WERI-Rb-1 (cell line): ENCODE measurements around the gene NRM.
A peak's percentile ranks its signal among the peaks of the same experiment; 100 is the strongest.

Experiments
- DNase-seq: peaks from one replicate; pipeline ENCODE4 v3.0.0-alpha.2; 2020
- H3K27ac ChIP-seq: fragments of 250-450 bp; sonication (Bioruptor Pico); 2 replicates; pipeline ENCODE4 v1.5.1; 2020; ENCODE audit warnings: mild to moderate bottlenecking, moderate library complexity
- H3K27me3 ChIP-seq: fragments of 250-450 bp; sonication (Bioruptor Pico); 2 replicates; pipeline ENCODE4 v1.5.1; 2021; ENCODE audit warnings: mild to moderate bottlenecking, low read depth, moderate library complexity; ENCODE audit not compliant: insufficient read depth, severe bottlenecking
- H3K36me3 ChIP-seq: fragments of 250-450 bp; sonication (Bioruptor Pico); 2 replicates; pipeline ENCODE4 v1.5.1; 2020; ENCODE audit warnings: mild to moderate bottlenecking, moderate library complexity
- H3K4me3 ChIP-seq: 2 replicates; pipeline ENCODE4 v1.5.1; 2011; ENCODE audit warnings: low read depth, mild to moderate bottlenecking, control low read depth, low read length
- H3K9me3 ChIP-seq: fragments of 250-450 bp; sonication (Bioruptor Pico); 2 replicates; pipeline ENCODE4 v1.5.1; 2021; ENCODE audit warnings: mild to moderate bottlenecking, moderate library complexity; ENCODE audit not compliant: severe bottlenecking
- TF ChIP-seq, protein P1 (sequence below): IDR thresholded peaks from 2 replicates; pipeline ENCODE4 v1.5.1; 2011; ENCODE audit warnings: low read depth, mild to moderate bottlenecking, control low read depth, inconsistent platforms, low read length

The NRM gene

DNA sequence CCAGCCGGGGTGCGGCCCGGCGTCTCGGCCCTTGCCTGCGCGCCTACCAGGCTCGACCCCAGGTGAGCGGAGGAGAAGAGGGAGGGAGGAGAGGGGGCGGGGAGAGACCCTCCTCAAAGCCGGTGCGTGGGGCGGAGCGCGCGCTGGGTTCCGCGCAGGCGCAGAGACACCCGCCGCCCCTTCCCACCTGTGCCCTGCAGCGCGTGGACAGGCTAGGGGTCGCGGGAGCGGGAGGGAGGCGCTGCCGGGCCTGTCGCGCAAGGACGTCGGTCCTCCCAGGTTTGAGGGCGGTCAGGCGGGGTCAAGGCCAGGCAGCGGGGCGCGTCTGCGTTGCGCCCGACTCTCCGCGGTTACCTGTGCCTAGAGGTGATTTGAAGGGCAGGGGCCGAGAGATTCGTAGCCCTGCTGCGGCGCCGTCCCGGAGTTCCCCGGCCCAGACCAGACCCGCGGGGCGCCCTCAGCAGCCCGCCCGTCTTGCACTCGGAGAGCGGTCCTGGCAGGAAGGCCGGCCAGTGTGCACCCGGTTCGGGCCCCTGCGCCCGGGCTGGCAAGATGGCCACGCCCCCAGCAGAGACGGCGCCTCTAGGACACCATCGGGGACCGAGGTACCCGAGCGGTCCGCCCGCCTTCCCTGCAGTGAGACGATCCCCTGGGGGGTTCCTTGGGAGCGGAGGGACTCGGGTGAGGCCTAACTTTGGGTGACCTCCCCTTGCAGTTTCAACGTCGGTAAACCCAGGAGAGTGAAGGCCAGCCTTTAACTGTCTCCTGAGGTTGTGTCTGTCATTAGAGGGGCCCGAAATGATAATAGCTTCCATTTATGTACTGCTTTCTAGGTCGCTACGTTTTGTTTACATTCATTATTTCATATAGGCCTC lies 43.3 kb downstream of the NRM start:
- TF ChIP-seq, protein P1, sequence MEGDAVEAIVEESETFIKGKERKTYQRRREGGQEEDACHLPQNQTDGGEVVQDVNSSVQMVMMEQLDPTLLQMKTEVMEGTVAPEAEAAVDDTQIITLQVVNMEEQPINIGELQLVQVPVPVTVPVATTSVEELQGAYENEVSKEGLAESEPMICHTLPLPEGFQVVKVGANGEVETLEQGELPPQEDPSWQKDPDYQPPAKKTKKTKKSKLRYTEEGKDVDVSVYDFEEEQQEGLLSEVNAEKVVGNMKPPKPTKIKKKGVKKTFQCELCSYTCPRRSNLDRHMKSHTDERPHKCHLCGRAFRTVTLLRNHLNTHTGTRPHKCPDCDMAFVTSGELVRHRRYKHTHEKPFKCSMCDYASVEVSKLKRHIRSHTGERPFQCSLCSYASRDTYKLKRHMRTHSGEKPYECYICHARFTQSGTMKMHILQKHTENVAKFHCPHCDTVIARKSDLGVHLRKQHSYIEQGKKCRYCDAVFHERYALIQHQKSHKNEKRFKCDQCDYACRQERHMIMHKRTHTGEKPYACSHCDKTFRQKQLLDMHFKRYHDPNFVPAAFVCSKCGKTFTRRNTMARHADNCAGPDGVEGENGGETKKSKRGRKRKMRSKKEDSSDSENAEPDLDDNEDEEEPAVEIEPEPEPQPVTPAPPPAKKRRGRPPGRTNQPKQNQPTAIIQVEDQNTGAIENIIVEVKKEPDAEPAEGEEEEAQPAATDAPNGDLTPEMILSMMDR: no peak
- peak; percentile 95 for DNase-seq
- H3K27ac ChIP-seq: peak overlapping the region; percentile 97
- H3K36me3 ChIP-seq: peaks cover 81% of the 10 kb centered on the region
- no peaks in the 10 kb centered on the region for H3K27me3 ChIP-seq
- no peaks in the 10 kb centered on the region for H3K9me3 ChIP-seq
- H3K4me3 ChIP-seq: peak overlapping the region; percentile 88

DNA sequence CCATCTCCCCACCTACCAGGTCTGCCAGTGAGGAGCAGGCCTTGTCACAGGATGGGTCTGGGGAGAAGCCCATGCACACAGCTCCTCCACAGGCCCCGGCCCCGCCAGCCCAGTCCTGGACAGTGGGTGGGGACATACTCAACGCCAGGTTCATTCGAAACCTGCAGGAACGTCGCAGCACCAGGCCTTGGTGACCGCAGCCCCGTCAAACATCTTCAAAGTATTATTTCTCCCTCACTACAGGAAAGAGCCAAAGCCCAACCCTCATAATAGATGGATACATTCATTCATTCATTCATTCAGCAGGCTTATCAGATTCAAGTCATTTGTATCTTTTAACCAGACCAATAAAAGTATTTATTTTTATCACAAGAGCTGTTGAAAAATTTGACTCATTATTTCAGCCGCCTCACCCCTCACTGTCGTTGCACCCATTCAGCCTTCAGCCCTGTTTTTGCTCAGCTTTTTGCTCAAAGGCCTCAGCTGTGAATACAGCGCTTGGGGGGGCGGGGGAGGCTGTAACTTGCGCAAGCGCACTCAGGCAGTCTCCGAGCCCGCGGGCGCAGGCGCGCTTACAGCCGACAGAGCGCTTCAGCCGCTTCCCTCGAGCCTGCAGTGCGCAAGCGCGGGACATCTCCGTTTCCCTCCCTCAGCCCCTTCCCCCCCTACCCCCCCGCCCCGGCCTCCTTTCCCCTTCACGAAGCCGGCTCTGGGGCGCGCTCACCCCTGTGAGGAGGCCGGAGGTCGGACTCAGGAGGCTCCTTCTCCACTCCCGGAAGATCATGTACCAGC lies 44.1 kb downstream of the NRM start, which contains the start of gene C6orf136:
TSS of gene C6orf136 (plus strand) at position 684 of the 792 bp plus-strand sequence. CDS start at position 783, 99 bp downstream.
- H3K27ac ChIP-seq: peak within 1 kb of the TSS; percentile 97
- H3K27me3 ChIP-seq: no peaks in the 10 kb centered on the region
- TF ChIP-seq, protein P1: no peak
- peak; percentile 99 for DNase-seq
- H3K36me3 ChIP-seq: peaks cover 80% of the 10 kb centered on the region
- no peaks in the 10 kb centered on the region for H3K9me3 ChIP-seq
- H3K4me3 ChIP-seq: peak within 1 kb of the TSS; percentile 88

DNA sequence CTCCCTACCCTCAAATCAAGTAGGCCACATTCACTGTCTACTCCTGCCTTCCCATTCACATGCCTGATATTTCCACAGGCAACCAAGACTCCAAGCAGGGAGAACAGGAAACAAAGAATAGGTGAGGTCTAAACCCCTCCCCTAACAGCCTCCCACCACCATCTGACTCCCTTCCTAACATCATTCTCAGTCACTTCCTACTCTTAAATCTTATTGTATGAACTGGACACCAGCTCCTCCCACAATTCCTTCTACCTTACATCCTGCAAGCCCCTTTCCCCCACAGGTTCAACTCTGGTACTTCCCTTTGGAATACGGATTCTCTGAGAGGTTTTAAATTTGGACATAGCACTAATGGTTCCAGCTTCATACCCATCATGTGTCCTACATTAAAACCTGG lies 44.8 kb downstream of the NRM start:
- H3K27me3 ChIP-seq: no peaks in the 10 kb centered on the region
- H3K36me3 ChIP-seq: peaks cover 80% of the 10 kb centered on the region
- no peak for DNase-seq
- H3K4me3 ChIP-seq: no peak overlapping the region
- no peaks in the 10 kb centered on the region for H3K9me3 ChIP-seq
- peak overlapping the region; percentile 19 for H3K27ac ChIP-seq
- TF ChIP-seq, protein P1: no peak

DNA sequence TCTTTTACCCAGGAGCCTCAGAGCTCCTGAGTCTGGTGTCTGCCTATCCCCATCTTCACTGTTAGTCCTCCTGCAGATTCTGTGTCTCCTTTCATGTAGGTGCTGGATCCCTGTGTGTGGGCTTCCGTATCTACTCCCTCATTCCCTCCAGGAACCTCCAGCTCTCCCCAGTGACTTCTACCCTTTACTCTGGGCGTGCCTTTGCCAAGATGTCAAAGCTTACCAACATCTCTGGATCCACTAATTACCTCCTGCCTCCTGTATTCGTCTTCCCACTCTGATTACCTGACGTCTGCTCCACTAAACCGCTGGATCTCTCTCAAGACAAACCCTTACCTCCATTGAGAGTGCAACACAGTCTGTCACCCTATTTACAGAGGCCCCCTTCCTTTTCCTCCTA lies 46.0 kb downstream of the NRM start:
- no peak overlapping the region for H3K27ac ChIP-seq
- no peak for DNase-seq
- no peak overlapping the region for H3K4me3 ChIP-seq
- peaks cover 80% of the 10 kb centered on the region for H3K36me3 ChIP-seq
- TF ChIP-seq, protein P1: no peak
- no peaks in the 10 kb centered on the region for H3K9me3 ChIP-seq
- H3K27me3 ChIP-seq: no peaks in the 10 kb centered on the region

DNA sequence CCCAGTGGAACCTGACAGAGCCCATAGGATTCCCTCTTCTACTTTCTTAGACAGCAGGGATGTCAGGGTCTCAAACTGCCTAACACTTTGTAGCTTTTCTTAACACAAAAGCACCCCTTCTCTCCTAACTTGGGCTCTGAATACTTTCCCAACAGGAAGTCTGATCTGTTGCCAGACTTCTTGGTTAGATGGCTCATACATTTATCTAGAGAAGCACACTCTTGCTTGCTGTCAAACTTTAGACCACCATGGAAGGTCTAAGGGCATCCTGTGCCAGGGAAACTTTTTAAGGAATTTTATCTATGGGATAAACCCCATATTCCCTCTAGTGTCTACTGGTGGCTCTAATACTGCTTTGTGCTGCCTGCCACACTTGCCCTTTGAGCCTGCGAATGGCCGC lies 47.1 kb downstream of the NRM start:
- TF ChIP-seq, protein P1: no peak
- Histone ChIP-seq H3K27me3 (no peaks in the 10 kb centered on the region), H3K36me3 (peaks cover 77% of the 10 kb centered on the region), H3K9me3 (no peaks in the 10 kb centered on the region), H3K27ac (no peak overlapping the region), H3K4me3 (no peak overlapping the region)
- no peak for DNase-seq
